ENCODE data around the gene NOD1. TPM values are rescaled to one million over a fixed set of nuclear protein-coding genes. Genes with fewer than 3 reads are reported as not detected.
A peak's percentile ranks its signal among the peaks of the same experiment; 100 is the strongest.
"Not testable (repeated sequence)": the region's sequence is repeated elsewhere in the genome, so short reads cannot be mapped to it uniquely, and the experiment has no call there.

The NOD1 gene
- total RNA-seq, 2 experiments from 2014 or later, result 26.8 to 28.2 TPM

- peaks cover 5% of the 10 kb centered on the region for H3K9me3 Mint-ChIP-seq
- peaks cover 23% of the 10 kb centered on the region for H3K36me3 Mint-ChIP-seq
- ATAC-seq (ENCODE audit: low read depth) (no peak), DNase-seq (no peak)
- POLR2A ChIA-PET, result no interaction called here
- no peak overlapping the region for H3K4me3 Mint-ChIP-seq
- no peaks in the 10 kb centered on the region for H3K4me1 Mint-ChIP-seq
- no peak overlapping the region for H3K27ac Mint-ChIP-seq
- H3K27me3 Mint-ChIP-seq, result peaks cover 24% of the 10 kb centered on the region
Observed at GRCh38 chr7:30491417-30491816, 12.8 kb upstream of the NOD1 start.

GRCh38 chr7:30487371-30487770 lies 8.8 kb upstream of the NOD1 start:
- Mint-ChIP-seq H3K4me1 (no peaks in the 10 kb centered on the region), H3K27ac (no peak overlapping the region), H3K36me3 (peaks cover 1% of the 10 kb centered on the region), H3K9me3 (peaks cover 5% of the 10 kb centered on the region), H3K27me3 (peaks cover 16% of the 10 kb centered on the region), H3K4me3 (no peak overlapping the region)
- DNase-seq, result no peak
- POLR2A ChIA-PET, result interaction anchor here (1.4 kb wide), 1 partner anchor 9 kb away, joined by 6 read pairs; the partner anchor contains the start of gene NOD1
- ATAC-seq (ENCODE audit: low read depth), result no peak

GRCh38 chr7:30485667-30486066 lies 7.1 kb upstream of the NOD1 start:
- H3K4me3 Mint-ChIP-seq, result no peak overlapping the region
- peaks cover 4% of the 10 kb centered on the region for H3K9me3 Mint-ChIP-seq
- POLR2A ChIA-PET, result no interaction called here

GRCh38 chr7:30481416-30481815 lies 2.8 kb upstream of the NOD1 start:
- H3K4me3 Mint-ChIP-seq; H3K27ac Mint-ChIP-seq; ATAC-seq (ENCODE audit: low read depth); H3K9me3 Mint-ChIP-seq; H3K27me3 Mint-ChIP-seq; H3K36me3 Mint-ChIP-seq; DNase-seq; POLR2A ChIA-PET: not testable (repeated sequence)
- peaks cover 19% of the 10 kb centered on the region for H3K4me1 Mint-ChIP-seq

More at GRCh38 chr7:30485667-30486066, 7.1 kb upstream of the NOD1 start:
- no peaks in the 10 kb centered on the region for H3K36me3 Mint-ChIP-seq
- H3K27me3 Mint-ChIP-seq, result peaks cover 14% of the 10 kb centered on the region
- DNase-seq (no peak), ATAC-seq (ENCODE audit: low read depth) (no peak)
- no peaks in the 10 kb centered on the region for H3K4me1 Mint-ChIP-seq
- H3K27ac Mint-ChIP-seq, result no peak overlapping the region

GRCh38 chr7:30479202-30480120 lies 877 bp upstream of the NOD1 start:
- Mint-ChIP-seq H3K36me3 (peaks cover 19% of the 10 kb centered on the region), H3K4me3 (peak overlapping the region; percentile 86), H3K4me1 (peaks cover 33% of the 10 kb centered on the region), H3K27me3 (no peaks in the 10 kb centered on the region), H3K9me3 (no peaks in the 10 kb centered on the region), H3K27ac (no peak overlapping the region)
- POLR2A ChIA-PET, result interaction anchor here (0.7 to 2.0 kb wide), 6 partner anchors 8 to 919 kb away, joined by 3 to 10 read pairs (median 6); partner anchors contain the start of genes GGCT and PLEKHA8
- ATAC-seq (ENCODE audit: low read depth) (peak; percentile 34), DNase-seq (no peak)

GRCh38 chr7:30476459-30477145 lies 2.0 kb downstream of the NOD1 start:
- Mint-ChIP-seq H3K27ac (peak overlapping the region; percentile 62), H3K4me1 (peaks cover 59% of the 10 kb centered on the region), H3K9me3 (no peaks in the 10 kb centered on the region), H3K36me3 (peaks cover 31% of the 10 kb centered on the region), H3K27me3 (no peaks in the 10 kb centered on the region), H3K4me3 (peak overlapping the region; percentile 60)
- POLR2A ChIA-PET, result no interaction called here
- no peak for ATAC-seq (ENCODE audit: low read depth)
- no peak for DNase-seq

- POLR2A ChIA-PET, result no interaction called here
- Mint-ChIP-seq H3K4me3 (peak overlapping the region; percentile 60), H3K36me3 (peaks cover 31% of the 10 kb centered on the region), H3K27ac (no peak overlapping the region), H3K4me1 (peaks cover 69% of the 10 kb centered on the region), H3K9me3 (no peaks in the 10 kb centered on the region), H3K27me3 (no peaks in the 10 kb centered on the region)
- ATAC-seq (ENCODE audit: low read depth) (no peak), DNase-seq (no peak)
Observed at GRCh38 chr7:30475580-30475979, 3.0 kb downstream of the NOD1 start.

- no peak for ATAC-seq (ENCODE audit: low read depth)
- DNase-seq, result no peak
- Mint-ChIP-seq H3K27ac (no peak overlapping the region), H3K36me3 (peaks cover 38% of the 10 kb centered on the region), H3K27me3 (no peaks in the 10 kb centered on the region), H3K4me1 (peaks cover 75% of the 10 kb centered on the region), H3K9me3 (no peaks in the 10 kb centered on the region), H3K4me3 (no peak overlapping the region)
- POLR2A ChIA-PET, result interaction anchor here (1.0 kb wide), 1 partner anchor 119 kb away, joined by 3 read pairs; the partner anchor contains the start of gene GARS1
Observed at GRCh38 chr7:30474893-30475292, 3.7 kb downstream of the NOD1 start.

GRCh38 chr7:30474485-30474884 lies 4.1 kb downstream of the NOD1 start:
- POLR2A ChIA-PET, result interaction anchor here (1.0 kb wide), 1 partner anchor 120 kb away, joined by 3 read pairs; the partner anchor contains the start of gene GARS1
- ATAC-seq (ENCODE audit: low read depth), result no peak
- H3K36me3 Mint-ChIP-seq, result peaks cover 40% of the 10 kb centered on the region
- H3K9me3 Mint-ChIP-seq, result no peaks in the 10 kb centered on the region
- H3K4me3 Mint-ChIP-seq, result no peak overlapping the region
- no peak overlapping the region for H3K27ac Mint-ChIP-seq
- peaks cover 71% of the 10 kb centered on the region for H3K4me1 Mint-ChIP-seq
- no peaks in the 10 kb centered on the region for H3K27me3 Mint-ChIP-seq
- DNase-seq, result no peak

- H3K4me1 Mint-ChIP-seq, result peaks cover 70% of the 10 kb centered on the region
- H3K27ac Mint-ChIP-seq, result no peak overlapping the region
- DNase-seq, result no peak
- ATAC-seq (ENCODE audit: low read depth), result no peak
- peaks cover 46% of the 10 kb centered on the region for H3K36me3 Mint-ChIP-seq
- POLR2A ChIA-PET, result no interaction called here
- H3K9me3 Mint-ChIP-seq, result no peaks in the 10 kb centered on the region
- H3K27me3 Mint-ChIP-seq, result no peaks in the 10 kb centered on the region
- H3K4me3 Mint-ChIP-seq, result no peak overlapping the region
Observed at GRCh38 chr7:30473903-30474302, 4.7 kb downstream of the NOD1 start.

GRCh38 chr7:30472784-30473775 lies 5.5 kb downstream of the NOD1 start:
- POLR2A ChIA-PET, result no interaction called here
- Mint-ChIP-seq H3K9me3 (no peaks in the 10 kb centered on the region), H3K36me3 (peaks cover 48% of the 10 kb centered on the region), H3K27me3 (no peaks in the 10 kb centered on the region), H3K4me3 (peak overlapping the region; percentile 15), H3K27ac (no peak overlapping the region), H3K4me1 (peaks cover 77% of the 10 kb centered on the region)
- ATAC-seq (ENCODE audit: low read depth) (no peak), DNase-seq (no peak)

GRCh38 chr7:30472081-30472783 lies 6.4 kb downstream of the NOD1 start:
- H3K9me3 Mint-ChIP-seq, result no peaks in the 10 kb centered on the region
- POLR2A ChIA-PET, result interaction anchor here (1.1 kb wide), 1 partner anchor 25 kb away, joined by 3 read pairs; no protein-coding TSS in a partner anchor
- H3K4me1 Mint-ChIP-seq, result peaks cover 78% of the 10 kb centered on the region
- peaks cover 48% of the 10 kb centered on the region for H3K36me3 Mint-ChIP-seq
- no peaks in the 10 kb centered on the region for H3K27me3 Mint-ChIP-seq
- H3K4me3 Mint-ChIP-seq, result peak overlapping the region; percentile 15
- DNase-seq (no peak), ATAC-seq (ENCODE audit: low read depth) (peak; percentile 70)
- H3K27ac Mint-ChIP-seq, result peak overlapping the region; percentile 0
